WERI-Rb-1 (cell line): Measurements from ENCODE around the gene CAMKMT.

Experiments
- DNase-seq: peaks from one replicate; pipeline ENCODE4 v3.0.0-alpha.2; 2020
- H3K27ac ChIP-seq: fragments of 250-450 bp; sonication (Bioruptor Pico); 2 replicates; pipeline ENCODE4 v1.5.1; 2020; ENCODE audit warnings: mild to moderate bottlenecking, moderate library complexity
- H3K27me3 ChIP-seq: fragments of 250-450 bp; sonication (Bioruptor Pico); 2 replicates; pipeline ENCODE4 v1.5.1; 2021; ENCODE audit warnings: mild to moderate bottlenecking, low read depth, moderate library complexity; ENCODE audit not compliant: insufficient read depth, severe bottlenecking
- H3K36me3 ChIP-seq: fragments of 250-450 bp; sonication (Bioruptor Pico); 2 replicates; pipeline ENCODE4 v1.5.1; 2020; ENCODE audit warnings: mild to moderate bottlenecking, moderate library complexity
- H3K4me3 ChIP-seq: 2 replicates; pipeline ENCODE4 v1.5.1; 2011; ENCODE audit warnings: low read depth, mild to moderate bottlenecking, control low read depth, low read length
- H3K9me3 ChIP-seq: fragments of 250-450 bp; sonication (Bioruptor Pico); 2 replicates; pipeline ENCODE4 v1.5.1; 2021; ENCODE audit warnings: mild to moderate bottlenecking, moderate library complexity; ENCODE audit not compliant: severe bottlenecking
- CTCF ChIP-seq: IDR thresholded peaks from 2 replicates; pipeline ENCODE4 v1.5.1; 2011; ENCODE audit warnings: low read depth, mild to moderate bottlenecking, control low read depth, inconsistent platforms, low read length

CAMKMT gene

GRCh38 chr2:44459739-44460138 is 98.0 kb downstream of the CAMKMT start:
- no peaks in the 10 kb centered on the region for H3K27me3 ChIP-seq
- DNase-seq, result no peak
- H3K9me3 ChIP-seq, result peaks cover 4% of the 10 kb centered on the region
- TF ChIP-seq CTCF, result no peak
- no peak overlapping the region for H3K4me3 ChIP-seq
- H3K36me3 ChIP-seq, result no peaks in the 10 kb centered on the region
- H3K27ac ChIP-seq, result no peak overlapping the region

GRCh38 chr2:44462934-44463849 is 101.4 kb downstream of the CAMKMT start:
- no peak overlapping the region for H3K4me3 ChIP-seq
- no peaks in the 10 kb centered on the region for H3K27me3 ChIP-seq
- DNase-seq, result no peak
- peaks cover 4% of the 10 kb centered on the region for H3K9me3 ChIP-seq
- H3K27ac ChIP-seq, result no peak overlapping the region
- no peak for TF ChIP-seq CTCF
- H3K36me3 ChIP-seq, result no peaks in the 10 kb centered on the region

- no peak for TF ChIP-seq CTCF
- Histone ChIP-seq H3K4me3 (no peak overlapping the region), H3K36me3 (no peaks in the 10 kb centered on the region), H3K27ac (no peak overlapping the region), H3K27me3 (no peaks in the 10 kb centered on the region), H3K9me3 (peaks cover 4% of the 10 kb centered on the region)
- no peak for DNase-seq
Observed at GRCh38 chr2:44464437-44464836, 102.7 kb downstream of the CAMKMT start.

GRCh38 chr2:44470151-44470550 is 108.4 kb downstream of the CAMKMT start:
- no peak for DNase-seq
- Histone ChIP-seq H3K27me3 (no peaks in the 10 kb centered on the region), H3K9me3 (no peaks in the 10 kb centered on the region), H3K27ac (no peak overlapping the region), H3K36me3 (no peaks in the 10 kb centered on the region), H3K4me3 (no peak overlapping the region)
- TF ChIP-seq CTCF, result no peak

GRCh38 chr2:44477657-44478414 is 116.1 kb downstream of the CAMKMT start:
- TF ChIP-seq CTCF, result no peak
- H3K4me3 ChIP-seq, result no peak overlapping the region
- H3K36me3 ChIP-seq, result no peaks in the 10 kb centered on the region
- no peak for DNase-seq
- no peaks in the 10 kb centered on the region for H3K27me3 ChIP-seq
- H3K9me3 ChIP-seq, result no peaks in the 10 kb centered on the region
- no peak overlapping the region for H3K27ac ChIP-seq
